WTC11 (cell line): ENCODE data around the gene BORCS6. TPM values are rescaled to one million over a fixed set of nuclear protein-coding genes. Genes with fewer than 3 reads are reported as not detected.

Experiments
- CREB1 ChIP-seq: sonication (generic); formaldehyde crosslinking; IDR thresholded peaks from 2 replicates; pipeline ENCODE4 v1.8.0; 2023; ENCODE audit warnings: mild to moderate bottlenecking, missing genetic modification reagents
- EMX1 ChIP-seq: fragments of 250-450 bp; sonication (Bioruptor Pico); IDR thresholded peaks from 2 replicates; pipeline ENCODE4 v1.8.0; 2021; ENCODE audit warnings: mild to moderate bottlenecking
- ETV6 ChIP-seq: sonication (generic); formaldehyde crosslinking; IDR thresholded peaks from 2 replicates; pipeline ENCODE4 v1.8.1; 2022; ENCODE audit warnings: mild to moderate bottlenecking, missing genetic modification reagents
- FOXJ3 ChIP-seq: sonication (generic); formaldehyde crosslinking; IDR thresholded peaks from 2 replicates; pipeline ENCODE4 v1.9.0; 2021; ENCODE audit warnings: missing genetic modification reagents, mild to moderate bottlenecking, borderline replicate concordance
- FOXP1 ChIP-seq: sonication (generic); formaldehyde crosslinking; IDR thresholded peaks from 2 replicates; pipeline ENCODE4 v1.8.0; 2022; ENCODE audit warnings: missing genetic modification reagents, mild to moderate bottlenecking, moderate library complexity, borderline replicate concordance
- MYBL2 ChIP-seq: sonication (generic); formaldehyde crosslinking; IDR thresholded peaks from 2 replicates; pipeline ENCODE4 v1.8.1; 2023; ENCODE audit warnings: mild to moderate bottlenecking, moderate library complexity, missing genetic modification reagents
- NFATC4 ChIP-seq: fragments of 250-450 bp; sonication (Bioruptor Pico); IDR thresholded peaks from 2 replicates; pipeline ENCODE4 v1.9.0; 2021; ENCODE audit warnings: mild to moderate bottlenecking
- NFE2L1 ChIP-seq: sonication (generic); formaldehyde crosslinking; IDR thresholded peaks from 2 replicates; pipeline ENCODE4 v1.8.1; 2023; ENCODE audit warnings: missing genetic modification reagents
- OVOL2 ChIP-seq: fragments of 250-450 bp; sonication (Bioruptor Pico); IDR thresholded peaks from 2 replicates; pipeline ENCODE4 v1.9.0; 2021; ENCODE audit warnings: mild to moderate bottlenecking, borderline replicate concordance
- RELA ChIP-seq: sonication (generic); formaldehyde crosslinking; IDR thresholded peaks from 2 replicates; pipeline ENCODE4 v1.8.1; 2022; ENCODE audit warnings: missing genetic modification reagents, mild to moderate bottlenecking, borderline replicate concordance
- SOX15 ChIP-seq: fragments of 250-450 bp; sonication (Bioruptor Pico); IDR thresholded peaks from 2 replicates; pipeline ENCODE4 v1.9.0; 2021; ENCODE audit warnings: mild to moderate bottlenecking
- SP1 ChIP-seq: sonication (generic); formaldehyde crosslinking; conservative IDR thresholded peaks from 2 replicates; pipeline ENCODE4 v1.8.1; 2022; ENCODE audit warnings: missing genetic modification reagents
- TEAD4 ChIP-seq: sonication (generic); formaldehyde crosslinking; IDR thresholded peaks from 2 replicates; pipeline ENCODE4 v1.8.0; 2022; ENCODE audit warnings: mild to moderate bottlenecking, missing genetic modification reagents
- ZNF219 ChIP-seq: sonication (generic); formaldehyde crosslinking; IDR thresholded peaks from 2 replicates; pipeline ENCODE4 v1.8.0; 2023; ENCODE audit warnings: missing genetic modification reagents, mild to moderate bottlenecking, borderline replicate concordance
- ZNF416 ChIP-seq: fragments of 250-450 bp; sonication (Bioruptor Pico); IDR thresholded peaks from 2 replicates; pipeline ENCODE4 v1.9.0; 2021; ENCODE audit warnings: mild to moderate bottlenecking, inconsistent platforms
- total RNA-seq: library from RNA; stranded (reverse); gene quantifications from 3 replicates; pipeline ENCODE4 v1.2.3, GENCODE V29; 2021
- TF ChIP-seq, protein P1 (sequence below): sonication (generic); formaldehyde crosslinking; IDR thresholded peaks from 2 replicates; pipeline ENCODE4 v1.8.1; 2023; ENCODE audit warnings: mild to moderate bottlenecking, moderate library complexity, missing genetic modification reagents
- TF ChIP-seq, protein P2 (sequence below): sonication (generic); formaldehyde crosslinking; IDR thresholded peaks from 2 replicates; pipeline ENCODE4 v1.8.1; 2023; ENCODE audit warnings: mild to moderate bottlenecking, missing genetic modification reagents, moderate library complexity
- TF ChIP-seq, protein P3 (sequence below): sonication (generic); formaldehyde crosslinking; IDR thresholded peaks from 2 replicates; pipeline ENCODE4 v1.8.1; 2023; ENCODE audit warnings: mild to moderate bottlenecking, missing genetic modification reagents, borderline replicate concordance
- TF ChIP-seq, protein P4 (sequence below): sonication (generic); formaldehyde crosslinking; IDR thresholded peaks from 2 replicates; pipeline ENCODE4 v1.8.0; 2022; ENCODE audit warnings: mild to moderate bottlenecking, missing genetic modification reagents
- TF ChIP-seq, protein P5 (sequence below): sonication (generic); formaldehyde crosslinking; IDR thresholded peaks from 2 replicates; pipeline ENCODE4 v1.8.0; 2022; ENCODE audit warnings: mild to moderate bottlenecking, missing genetic modification reagents
- TF ChIP-seq, protein P6 (sequence below): fragments of 250-450 bp; sonication (Bioruptor Pico); IDR thresholded peaks from 2 replicates; pipeline ENCODE4 v1.9.0; 2021; ENCODE audit warnings: moderate library complexity, mild to moderate bottlenecking, inconsistent platforms, borderline replicate concordance
- TF ChIP-seq, protein P7 (sequence below): sonication (generic); formaldehyde crosslinking; IDR thresholded peaks from 2 replicates; pipeline ENCODE4 v1.8.0; 2023; ENCODE audit warnings: missing genetic modification reagents
- TF ChIP-seq, protein P8 (sequence below): fragments of 250-450 bp; sonication (Bioruptor Pico); IDR thresholded peaks from 2 replicates; pipeline ENCODE4 v1.9.0; 2021; ENCODE audit warnings: mild to moderate bottlenecking
- TF ChIP-seq, protein P9 (sequence below): fragments of 250-450 bp; sonication (Bioruptor Pico); IDR thresholded peaks from 2 replicates; pipeline ENCODE4 v1.9.0; 2021; ENCODE audit warnings: mild to moderate bottlenecking

The BORCS6 gene
- total RNA-seq, 1 experiment from 2014 or later = 5.6 TPM

DNA sequence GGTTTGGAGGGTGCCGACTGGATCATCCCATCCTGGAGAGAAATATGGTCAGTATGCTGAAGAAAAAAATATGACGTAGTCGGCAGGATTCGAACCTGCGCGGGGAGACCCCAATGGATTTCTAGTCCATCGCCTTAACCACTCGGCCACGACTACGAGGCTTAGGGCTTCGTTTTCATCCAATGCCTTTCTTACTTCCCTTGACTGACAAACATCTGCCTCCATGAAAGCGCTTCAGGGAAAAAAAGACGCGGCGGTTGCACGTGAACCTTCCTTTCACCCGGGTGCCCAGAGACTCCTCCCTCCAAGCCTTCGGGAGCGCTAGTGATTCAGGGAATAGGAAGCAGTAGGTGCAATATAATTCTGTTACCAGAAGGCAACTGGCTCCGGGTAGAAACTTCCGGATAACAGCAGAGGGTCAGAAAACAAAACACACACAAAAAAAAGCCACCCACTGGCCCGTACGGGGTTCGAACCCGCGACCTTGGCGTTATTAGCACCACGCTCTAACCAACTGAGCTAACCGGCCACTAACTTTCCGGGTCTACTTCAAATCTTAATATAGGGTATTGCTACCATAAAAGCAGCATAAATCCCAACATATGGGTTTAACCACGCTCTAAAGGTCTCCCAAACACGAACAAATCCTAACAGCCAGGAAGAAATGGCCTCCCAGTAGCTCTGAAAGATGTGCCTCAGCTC is 36.7 kb upstream of the BORCS6 start (continued):
- TF ChIP-seq ZNF219 (CRISPR knock-in tag) = no peak
- TF ChIP-seq, protein P1, sequence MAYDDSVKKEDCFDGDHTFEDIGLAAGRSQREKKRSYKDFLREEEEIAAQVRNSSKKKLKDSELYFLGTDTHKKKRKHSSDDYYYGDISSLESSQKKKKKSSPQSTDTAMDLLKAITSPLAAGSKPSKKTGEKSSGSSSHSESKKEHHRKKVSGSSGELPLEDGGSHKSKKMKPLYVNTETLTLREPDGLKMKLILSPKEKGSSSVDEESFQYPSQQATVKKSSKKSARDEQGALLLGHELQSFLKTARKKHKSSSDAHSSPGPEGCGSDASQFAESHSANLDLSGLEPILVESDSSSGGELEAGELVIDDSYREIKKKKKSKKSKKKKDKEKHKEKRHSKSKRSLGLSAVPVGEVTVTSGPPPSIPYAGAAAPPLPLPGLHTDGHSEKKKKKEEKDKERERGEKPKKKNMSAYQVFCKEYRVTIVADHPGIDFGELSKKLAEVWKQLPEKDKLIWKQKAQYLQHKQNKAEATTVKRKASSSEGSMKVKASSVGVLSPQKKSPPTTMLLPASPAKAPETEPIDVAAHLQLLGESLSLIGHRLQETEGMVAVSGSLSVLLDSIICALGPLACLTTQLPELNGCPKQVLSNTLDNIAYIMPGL (CRISPR knock-in tag) = peak; percentile 99
- TF ChIP-seq, protein P2, sequence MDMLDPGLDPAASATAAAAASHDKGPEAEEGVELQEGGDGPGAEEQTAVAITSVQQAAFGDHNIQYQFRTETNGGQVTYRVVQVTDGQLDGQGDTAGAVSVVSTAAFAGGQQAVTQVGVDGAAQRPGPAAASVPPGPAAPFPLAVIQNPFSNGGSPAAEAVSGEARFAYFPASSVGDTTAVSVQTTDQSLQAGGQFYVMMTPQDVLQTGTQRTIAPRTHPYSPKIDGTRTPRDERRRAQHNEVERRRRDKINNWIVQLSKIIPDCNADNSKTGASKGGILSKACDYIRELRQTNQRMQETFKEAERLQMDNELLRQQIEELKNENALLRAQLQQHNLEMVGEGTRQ (CRISPR knock-in tag) = no peak
- 0 out of 2 replicates have a peak, but pooled peaks have one; percentile 29 for TF ChIP-seq TEAD4
- 0 out of 2 replicates have a peak, but pooled peaks have one; percentile 31 for TF ChIP-seq CREB1 (CRISPR knock-in tag)
- TF ChIP-seq, protein P3, sequence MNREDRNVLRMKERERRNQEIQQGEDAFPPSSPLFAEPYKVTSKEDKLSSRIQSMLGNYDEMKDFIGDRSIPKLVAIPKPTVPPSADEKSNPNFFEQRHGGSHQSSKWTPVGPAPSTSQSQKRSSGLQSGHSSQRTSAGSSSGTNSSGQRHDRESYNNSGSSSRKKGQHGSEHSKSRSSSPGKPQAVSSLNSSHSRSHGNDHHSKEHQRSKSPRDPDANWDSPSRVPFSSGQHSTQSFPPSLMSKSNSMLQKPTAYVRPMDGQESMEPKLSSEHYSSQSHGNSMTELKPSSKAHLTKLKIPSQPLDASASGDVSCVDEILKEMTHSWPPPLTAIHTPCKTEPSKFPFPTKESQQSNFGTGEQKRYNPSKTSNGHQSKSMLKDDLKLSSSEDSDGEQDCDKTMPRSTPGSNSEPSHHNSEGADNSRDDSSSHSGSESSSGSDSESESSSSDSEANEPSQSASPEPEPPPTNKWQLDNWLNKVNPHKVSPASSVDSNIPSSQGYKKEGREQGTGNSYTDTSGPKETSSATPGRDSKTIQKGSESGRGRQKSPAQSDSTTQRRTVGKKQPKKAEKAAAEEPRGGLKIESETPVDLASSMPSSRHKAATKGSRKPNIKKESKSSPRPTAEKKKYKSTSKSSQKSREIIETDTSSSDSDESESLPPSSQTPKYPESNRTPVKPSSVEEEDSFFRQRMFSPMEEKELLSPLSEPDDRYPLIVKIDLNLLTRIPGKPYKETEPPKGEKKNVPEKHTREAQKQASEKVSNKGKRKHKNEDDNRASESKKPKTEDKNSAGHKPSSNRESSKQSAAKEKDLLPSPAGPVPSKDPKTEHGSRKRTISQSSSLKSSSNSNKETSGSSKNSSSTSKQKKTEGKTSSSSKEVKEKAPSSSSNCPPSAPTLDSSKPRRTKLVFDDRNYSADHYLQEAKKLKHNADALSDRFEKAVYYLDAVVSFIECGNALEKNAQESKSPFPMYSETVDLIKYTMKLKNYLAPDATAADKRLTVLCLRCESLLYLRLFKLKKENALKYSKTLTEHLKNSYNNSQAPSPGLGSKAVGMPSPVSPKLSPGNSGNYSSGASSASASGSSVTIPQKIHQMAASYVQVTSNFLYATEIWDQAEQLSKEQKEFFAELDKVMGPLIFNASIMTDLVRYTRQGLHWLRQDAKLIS (CRISPR knock-in tag) = no peak; the same call in 1 of the 2 replicates
- TF ChIP-seq FOXP1 = no peak
- TF ChIP-seq, protein P4, sequence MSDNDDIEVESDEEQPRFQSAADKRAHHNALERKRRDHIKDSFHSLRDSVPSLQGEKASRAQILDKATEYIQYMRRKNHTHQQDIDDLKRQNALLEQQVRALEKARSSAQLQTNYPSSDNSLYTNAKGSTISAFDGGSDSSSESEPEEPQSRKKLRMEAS (CRISPR knock-in tag) = no peak; the same call in 1 of the 2 replicates
- TF ChIP-seq, protein P5, sequence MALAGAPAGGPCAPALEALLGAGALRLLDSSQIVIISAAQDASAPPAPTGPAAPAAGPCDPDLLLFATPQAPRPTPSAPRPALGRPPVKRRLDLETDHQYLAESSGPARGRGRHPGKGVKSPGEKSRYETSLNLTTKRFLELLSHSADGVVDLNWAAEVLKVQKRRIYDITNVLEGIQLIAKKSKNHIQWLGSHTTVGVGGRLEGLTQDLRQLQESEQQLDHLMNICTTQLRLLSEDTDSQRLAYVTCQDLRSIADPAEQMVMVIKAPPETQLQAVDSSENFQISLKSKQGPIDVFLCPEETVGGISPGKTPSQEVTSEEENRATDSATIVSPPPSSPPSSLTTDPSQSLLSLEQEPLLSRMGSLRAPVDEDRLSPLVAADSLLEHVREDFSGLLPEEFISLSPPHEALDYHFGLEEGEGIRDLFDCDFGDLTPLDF (CRISPR knock-in tag) = no peak; the same call in 1 of the 2 replicates
- peak; percentile 49; the same call in 1 of the 2 replicates for TF ChIP-seq OVOL2 (CRISPR knock-in tag)
- TF ChIP-seq NFATC4 (CRISPR knock-in tag) = peak; percentile 96
- TF ChIP-seq RELA (CRISPR knock-in tag) = no peak
- 0 out of 2 replicates have a peak, but pooled peaks have one; percentile 27 for TF ChIP-seq SP1 (CRISPR knock-in tag)
- TF ChIP-seq, protein P6, sequence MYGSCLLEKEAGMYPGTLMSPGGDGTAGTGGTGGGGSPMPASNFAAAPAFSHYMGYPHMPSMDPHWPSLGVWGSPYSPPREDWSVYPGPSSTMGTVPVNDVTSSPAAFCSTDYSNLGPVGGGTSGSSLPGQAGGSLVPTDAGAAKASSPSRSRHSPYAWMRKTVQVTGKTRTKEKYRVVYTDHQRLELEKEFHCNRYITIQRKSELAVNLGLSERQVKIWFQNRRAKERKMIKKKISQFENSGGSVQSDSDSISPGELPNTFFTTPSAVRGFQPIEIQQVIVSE (CRISPR knock-in tag) = peak; percentile 87
- no peak for TF ChIP-seq MYBL2 (CRISPR knock-in tag)
- peak; percentile 93 for TF ChIP-seq EMX1 (CRISPR knock-in tag)
- TF ChIP-seq, protein P7, sequence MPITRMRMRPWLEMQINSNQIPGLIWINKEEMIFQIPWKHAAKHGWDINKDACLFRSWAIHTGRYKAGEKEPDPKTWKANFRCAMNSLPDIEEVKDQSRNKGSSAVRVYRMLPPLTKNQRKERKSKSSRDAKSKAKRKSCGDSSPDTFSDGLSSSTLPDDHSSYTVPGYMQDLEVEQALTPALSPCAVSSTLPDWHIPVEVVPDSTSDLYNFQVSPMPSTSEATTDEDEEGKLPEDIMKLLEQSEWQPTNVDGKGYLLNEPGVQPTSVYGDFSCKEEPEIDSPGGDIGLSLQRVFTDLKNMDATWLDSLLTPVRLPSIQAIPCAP (CRISPR knock-in tag) = 0 out of 2 replicates have a peak, but pooled peaks have one; percentile 22
- TF ChIP-seq FOXJ3 (CRISPR knock-in tag) = no peak
- TF ChIP-seq, protein P8, sequence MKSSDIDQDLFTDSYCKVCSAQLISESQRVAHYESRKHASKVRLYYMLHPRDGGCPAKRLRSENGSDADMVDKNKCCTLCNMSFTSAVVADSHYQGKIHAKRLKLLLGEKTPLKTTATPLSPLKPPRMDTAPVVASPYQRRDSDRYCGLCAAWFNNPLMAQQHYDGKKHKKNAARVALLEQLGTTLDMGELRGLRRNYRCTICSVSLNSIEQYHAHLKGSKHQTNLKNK (CRISPR knock-in tag) = peak; percentile 95; the same call in 1 of the 2 replicates
- no peak for TF ChIP-seq NFE2L1 (CRISPR knock-in tag)
- TF ChIP-seq ETV6 (CRISPR knock-in tag) = peak; percentile 74; the same call in 1 of the 2 replicates
- TF ChIP-seq, protein P9, sequence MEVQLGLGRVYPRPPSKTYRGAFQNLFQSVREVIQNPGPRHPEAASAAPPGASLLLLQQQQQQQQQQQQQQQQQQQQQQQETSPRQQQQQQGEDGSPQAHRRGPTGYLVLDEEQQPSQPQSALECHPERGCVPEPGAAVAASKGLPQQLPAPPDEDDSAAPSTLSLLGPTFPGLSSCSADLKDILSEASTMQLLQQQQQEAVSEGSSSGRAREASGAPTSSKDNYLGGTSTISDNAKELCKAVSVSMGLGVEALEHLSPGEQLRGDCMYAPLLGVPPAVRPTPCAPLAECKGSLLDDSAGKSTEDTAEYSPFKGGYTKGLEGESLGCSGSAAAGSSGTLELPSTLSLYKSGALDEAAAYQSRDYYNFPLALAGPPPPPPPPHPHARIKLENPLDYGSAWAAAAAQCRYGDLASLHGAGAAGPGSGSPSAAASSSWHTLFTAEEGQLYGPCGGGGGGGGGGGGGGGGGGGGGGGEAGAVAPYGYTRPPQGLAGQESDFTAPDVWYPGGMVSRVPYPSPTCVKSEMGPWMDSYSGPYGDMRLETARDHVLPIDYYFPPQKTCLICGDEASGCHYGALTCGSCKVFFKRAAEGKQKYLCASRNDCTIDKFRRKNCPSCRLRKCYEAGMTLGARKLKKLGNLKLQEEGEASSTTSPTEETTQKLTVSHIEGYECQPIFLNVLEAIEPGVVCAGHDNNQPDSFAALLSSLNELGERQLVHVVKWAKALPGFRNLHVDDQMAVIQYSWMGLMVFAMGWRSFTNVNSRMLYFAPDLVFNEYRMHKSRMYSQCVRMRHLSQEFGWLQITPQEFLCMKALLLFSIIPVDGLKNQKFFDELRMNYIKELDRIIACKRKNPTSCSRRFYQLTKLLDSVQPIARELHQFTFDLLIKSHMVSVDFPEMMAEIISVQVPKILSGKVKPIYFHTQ (CRISPR knock-in tag) = peak; percentile 91
- peak; percentile 85 for TF ChIP-seq ZNF416
- TF ChIP-seq SOX15 (CRISPR knock-in tag) = no peak
